Stimulated activated CD4-positive, alpha-beta T cell treated with anti-CD3 and anti-CD28 coated beads, TNF-alpha, amount 100 ng/mL, for 4 hours (primary cell): Measurements from ENCODE around the gene CHPT1.
"Not testable (repeated sequence)": the region's sequence is repeated elsewhere in the genome, so short reads cannot be mapped to it uniquely, and the experiment has no call there.

Experiments
- DNase-seq, 3 experiments: peaks; one replicate each; pipeline ENCODE4 v3.0.0-alpha.2; 2020; ENCODE audit warnings: low read depth in 3 of 3

Gene CHPT1

DNA sequence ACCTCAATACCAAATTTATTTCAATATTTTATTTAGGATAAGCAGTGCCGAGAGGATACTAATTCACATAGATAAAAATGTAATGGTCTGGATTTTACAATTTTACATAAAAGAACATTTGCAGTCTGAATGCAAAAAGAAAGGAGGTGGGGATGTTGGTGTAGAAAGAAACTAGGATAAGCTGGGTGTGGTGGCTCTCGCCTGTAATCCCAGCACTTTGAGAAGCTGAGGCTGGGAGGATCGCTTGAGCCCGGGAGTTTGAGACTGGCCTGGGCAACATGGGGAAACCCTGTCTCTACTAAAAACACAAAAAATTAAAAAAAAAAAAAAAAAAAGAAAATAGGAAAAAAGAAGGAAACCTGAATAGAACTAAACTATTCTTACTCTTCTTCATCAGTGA lies 25.0 kb downstream of the CHPT1 start:
- no peak for DNase-seq

DNA sequence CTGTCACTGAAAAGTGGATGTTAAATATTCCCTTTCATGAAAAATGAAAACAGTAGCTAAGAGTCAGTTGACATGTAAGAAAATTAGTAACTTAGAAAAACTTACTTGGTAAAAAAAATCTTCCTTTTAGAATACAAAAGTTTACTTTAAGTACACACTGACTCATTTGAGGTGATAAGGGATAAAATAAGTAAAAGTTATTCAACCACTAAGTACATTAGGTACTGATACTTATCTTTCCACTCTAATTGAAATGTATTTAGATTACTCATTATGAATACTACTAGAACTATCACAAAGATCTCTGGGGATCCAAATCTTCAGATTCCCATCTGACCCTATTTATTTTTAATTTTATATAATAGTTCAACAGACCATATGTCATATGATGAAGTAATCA lies 29.7 kb downstream of the CHPT1 start:
- DNase-seq: no peak

DNA sequence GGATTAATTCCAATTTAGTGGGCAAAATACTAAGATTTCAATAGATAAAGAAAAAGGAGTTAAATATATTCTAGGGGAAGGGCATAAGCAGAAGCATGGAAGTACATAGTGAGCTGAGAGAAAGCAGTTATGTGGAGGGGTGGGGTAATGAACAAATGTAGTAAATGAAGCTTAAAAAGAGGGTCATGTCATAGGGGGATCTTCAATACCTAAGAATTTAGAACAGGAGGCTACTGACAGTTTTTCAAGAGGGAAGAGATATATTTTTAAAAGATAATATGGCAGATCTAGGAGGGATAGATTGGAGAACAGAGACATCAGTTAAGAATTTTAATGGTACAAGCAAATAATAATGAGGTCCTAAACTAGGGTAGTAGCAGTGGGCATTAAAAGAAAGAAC lies 32.4 kb downstream of the CHPT1 start:
- no peak for DNase-seq

DNA sequence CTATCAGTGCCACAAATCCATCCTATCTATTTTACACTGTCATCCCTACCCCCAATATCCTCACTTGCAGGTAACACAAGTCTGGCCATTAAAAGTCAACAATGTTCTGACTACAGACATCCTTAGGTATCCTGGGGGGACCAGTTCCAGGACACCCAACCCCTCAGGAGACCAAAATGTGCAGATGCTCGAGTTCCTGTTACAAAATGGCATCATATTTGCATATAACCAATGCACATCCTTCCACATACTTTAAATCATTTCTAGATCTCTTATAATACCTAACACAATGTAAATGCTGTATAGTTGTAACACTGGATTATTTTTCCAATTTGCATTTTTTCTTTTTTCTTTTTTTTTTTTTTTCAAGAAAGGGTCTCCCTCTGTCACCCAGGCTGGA lies 34.9 kb downstream of the CHPT1 start:
- DNase-seq: no peak

DNA sequence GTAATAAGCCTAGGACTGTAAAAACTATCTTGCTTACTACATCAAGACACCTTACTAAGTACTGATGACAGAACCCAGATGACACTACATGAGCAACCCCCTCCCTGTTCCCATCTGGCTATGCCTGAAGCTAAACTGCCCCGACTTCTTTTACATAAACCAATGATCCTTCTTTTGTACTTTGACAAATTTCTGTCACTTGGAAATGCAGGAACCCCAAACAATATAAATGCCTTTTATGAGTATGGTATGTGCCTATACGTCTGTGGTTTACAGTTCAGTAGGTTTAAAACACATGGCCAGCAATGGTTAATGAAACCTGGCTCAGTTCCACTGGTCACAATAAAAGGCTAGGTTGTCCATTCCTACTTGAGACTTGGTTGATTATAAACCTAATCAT lies 35.7 kb downstream of the CHPT1 start:
- no peak for DNase-seq

DNA sequence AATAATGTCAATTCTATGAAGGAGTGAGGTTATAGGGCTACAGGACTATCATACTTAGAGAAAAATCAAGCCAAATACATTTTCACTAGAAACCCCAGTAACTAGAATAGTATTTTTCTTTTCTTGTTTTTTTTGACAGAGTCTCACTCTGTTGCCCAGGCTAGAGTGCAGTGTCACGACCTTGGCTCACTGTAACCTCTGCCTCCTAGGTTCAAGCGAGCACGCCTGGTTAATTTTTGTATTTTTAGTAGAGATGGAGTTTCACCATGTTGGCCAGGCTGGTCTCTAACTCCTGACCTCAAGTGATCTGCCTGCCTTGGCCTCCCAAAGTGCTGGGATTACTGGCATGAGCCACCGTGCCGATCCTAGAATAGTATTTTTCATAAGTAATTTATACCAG lies 37.0 kb downstream of the CHPT1 start:
- not testable (repeated sequence) for DNase-seq

DNA sequence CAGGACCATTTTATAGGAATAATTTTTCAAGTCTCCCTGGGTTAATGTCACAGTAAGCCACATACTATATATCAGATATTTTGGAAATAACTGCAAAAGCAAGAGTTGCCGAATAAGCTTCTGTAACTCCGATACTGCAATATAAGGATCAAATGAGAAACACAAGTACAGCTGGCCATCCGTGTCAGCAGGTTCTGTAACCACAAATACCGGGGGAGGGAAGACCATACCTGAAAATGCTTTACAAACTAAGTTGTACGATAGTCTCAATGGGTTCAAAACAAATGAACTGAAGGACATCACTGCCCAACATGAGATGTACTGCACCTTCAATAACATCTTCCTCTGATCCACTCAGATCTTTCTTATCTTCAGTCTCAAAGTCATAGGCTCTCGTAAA lies 40.0 kb downstream of the CHPT1 start:
- no peak for DNase-seq

DNA sequence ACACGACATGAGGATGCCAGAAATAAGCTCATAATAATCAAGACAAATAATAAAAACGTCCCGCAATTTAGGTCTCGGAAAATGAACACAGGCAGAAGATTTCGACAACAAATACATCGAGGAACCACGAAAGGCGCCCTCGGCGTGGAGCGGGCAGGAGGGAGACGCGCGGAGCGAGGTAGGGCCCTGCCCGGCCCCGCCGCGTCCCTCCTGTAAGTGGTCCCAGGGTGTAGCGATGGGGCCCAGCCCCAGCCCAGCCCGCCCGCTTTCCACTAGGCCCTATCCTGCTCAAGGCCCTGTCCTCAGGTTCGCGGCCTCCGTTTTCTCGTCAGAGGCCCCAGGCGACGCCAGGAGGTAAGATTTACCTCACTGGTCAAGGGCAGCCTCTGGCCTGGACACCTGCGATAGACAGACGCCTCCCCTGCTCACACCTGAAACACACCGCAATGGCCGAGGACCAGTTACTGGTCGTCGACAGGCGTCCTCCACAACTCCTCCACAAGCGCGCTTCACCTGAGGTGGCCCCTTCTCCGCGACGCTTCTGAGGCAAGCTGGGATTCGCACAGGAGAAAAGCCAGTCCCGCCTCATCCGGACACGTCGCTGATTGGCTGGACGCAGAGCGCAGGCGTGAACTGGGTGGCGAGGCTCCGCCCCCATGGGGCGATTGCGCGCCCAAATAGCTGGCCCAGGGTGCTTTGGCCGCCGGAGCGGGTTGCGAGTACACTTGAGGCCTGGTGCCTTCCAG lies 41.7 kb downstream of the CHPT1 start, which contains the start of gene SYCP3:
TSS of gene SYCP3 (minus strand) at position 543 of the 746 bp plus-strand sequence. CDS start 1,527 bp downstream, outside the sequence.
- no peak for DNase-seq

DNA sequence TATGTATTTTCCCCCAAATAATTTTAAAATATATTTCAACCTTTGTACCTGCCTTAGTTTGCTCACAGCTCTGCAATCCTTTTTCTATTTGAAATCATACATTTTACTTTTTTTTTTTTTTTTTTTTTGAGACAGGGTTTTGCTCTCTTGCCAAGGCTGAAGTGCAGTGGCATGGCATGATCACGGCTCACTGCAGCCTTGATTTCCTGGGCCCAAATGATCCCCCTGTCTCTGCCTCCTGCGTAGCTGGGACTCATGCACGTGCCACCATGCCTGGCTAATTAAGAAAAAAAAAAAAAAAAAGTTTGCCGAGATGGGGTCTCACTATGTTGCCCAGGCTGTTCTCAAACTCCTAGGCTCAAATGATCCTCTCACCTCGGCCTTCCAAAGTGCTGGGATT lies 43.1 kb downstream of the CHPT1 start:
- DNase-seq: no peak

DNA sequence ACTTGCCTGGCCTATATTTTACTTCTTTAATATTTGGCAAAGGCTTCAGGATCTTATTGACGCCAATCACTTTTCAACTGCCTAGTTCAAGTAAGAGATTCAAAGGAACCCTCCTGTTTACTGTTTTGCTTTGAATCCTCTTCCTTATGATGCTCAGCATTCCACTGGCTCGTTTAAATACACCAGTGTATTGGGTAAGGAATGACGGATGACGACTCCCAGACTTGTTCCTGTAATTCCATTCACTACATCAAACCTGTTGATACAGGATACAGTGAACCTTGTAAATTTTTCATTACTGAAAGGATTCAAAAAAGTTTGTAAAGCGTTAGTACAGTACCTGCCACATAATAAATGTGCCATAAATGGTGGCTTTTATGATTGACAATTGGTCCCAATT lies 43.5 kb downstream of the CHPT1 start:
- no peak for DNase-seq

DNA sequence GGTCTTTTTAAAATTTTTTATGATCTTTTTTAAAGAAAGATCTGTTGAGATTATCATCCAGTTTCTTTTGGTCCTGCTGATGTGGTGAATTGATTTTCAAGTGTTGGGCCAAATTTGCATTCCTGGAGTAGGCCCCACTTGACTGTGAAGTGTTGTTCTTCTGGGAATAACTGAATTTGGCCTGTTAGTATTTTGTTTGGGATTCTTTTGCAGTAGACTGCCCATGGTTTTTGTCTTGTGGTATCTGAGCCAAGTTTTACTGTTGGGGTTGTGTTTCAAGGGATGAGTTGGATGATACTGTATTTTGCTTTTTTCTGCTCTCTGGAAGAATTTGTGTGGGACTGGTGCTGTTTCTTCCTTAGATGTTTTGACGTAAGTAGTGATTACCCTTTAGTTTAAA lies 45.8 kb downstream of the CHPT1 start:
- DNase-seq: no peak

DNA sequence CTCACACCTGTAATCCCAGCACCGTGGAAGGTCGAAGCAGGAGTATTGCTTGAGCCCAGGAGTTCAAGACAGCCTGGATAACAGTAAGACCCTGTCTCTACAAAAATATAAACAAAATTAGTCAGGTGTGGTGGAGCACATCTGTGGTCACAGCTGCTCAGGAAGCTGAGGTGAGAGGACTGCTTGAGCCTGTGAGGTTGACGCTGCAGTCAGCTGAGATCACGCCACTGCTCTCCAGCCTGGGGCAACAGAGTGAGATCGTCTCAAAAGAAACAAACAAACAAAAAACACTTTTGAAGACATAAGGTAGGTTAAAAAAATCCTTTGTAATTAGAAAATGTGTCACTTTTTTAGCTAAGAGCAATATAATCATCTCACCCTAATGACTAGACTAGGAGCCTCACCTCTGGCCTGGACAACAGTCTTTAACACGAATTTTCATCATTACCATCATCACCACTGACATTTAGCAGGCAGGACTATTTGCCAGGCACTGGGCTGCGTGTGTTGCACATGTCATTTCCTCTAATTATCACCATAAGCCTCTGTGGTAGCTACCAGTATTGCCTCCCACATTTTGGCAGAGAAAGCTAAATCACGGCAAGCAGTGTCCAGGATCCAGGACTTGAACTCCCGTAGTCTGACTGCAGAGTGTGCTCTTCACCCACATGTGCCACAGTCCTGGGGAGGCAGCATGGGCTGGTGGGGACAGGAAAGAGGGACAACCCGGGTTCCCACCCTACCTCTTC lies 46.5 kb downstream of the CHPT1 start:
- no peak for DNase-seq

DNA sequence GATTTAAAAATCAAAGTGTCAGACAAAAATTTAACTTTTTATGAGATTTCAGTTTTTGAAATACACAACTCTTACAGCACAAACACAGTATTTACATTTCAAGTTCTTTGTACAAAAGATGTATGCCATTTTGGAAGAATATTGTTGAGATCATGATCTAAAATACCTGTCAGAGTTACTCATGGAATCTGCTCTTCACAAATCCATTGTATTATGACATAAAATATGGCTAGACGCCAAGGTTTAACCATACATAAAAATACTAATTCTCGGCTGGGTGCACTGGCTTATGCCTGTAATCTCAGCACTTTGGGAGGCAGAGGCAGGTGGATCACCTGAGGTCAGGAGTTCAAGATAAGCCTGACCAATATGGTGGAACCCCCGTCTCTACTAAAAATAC lies 48.0 kb downstream of the CHPT1 start:
- no peak for DNase-seq

DNA sequence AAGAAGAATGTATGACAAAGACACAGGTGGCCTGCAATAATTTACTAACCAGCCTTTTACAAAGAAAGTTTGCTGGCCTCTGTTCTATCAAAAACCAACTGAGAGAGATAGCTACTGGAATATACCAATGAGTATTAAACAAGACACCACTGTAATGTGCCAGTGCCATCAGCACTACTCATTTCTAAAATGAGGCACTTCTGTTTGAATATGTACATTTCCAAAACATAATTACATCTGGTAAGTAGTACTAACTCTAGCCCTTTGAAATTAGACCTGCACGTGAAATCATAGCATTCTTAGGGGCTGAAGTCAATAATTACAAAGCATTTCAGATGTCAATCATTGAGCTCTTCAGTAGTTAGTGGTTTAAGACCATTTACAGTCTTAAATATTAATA lies 48.8 kb downstream of the CHPT1 start:
- no peak for DNase-seq

DNA sequence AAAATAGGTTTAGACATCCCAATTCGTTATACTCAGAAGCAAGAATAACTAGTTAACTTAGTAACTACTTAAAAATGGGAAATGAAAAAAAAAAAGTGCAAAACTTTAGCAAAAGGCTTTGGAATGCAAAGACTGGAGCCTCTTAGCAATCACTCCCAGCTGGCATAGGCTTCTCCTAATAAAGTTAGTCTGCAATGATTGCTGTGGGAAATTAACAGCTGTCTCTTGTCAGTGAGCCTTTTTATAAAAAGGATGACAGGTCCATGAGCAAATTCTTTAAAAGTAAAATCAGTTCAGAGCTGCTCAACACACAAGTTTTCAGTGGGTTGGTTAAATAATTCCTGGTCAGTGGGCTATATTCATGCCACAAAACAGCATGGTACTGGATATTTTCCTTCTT lies 49.2 kb downstream of the CHPT1 start:
- DNase-seq: no peak

DNA sequence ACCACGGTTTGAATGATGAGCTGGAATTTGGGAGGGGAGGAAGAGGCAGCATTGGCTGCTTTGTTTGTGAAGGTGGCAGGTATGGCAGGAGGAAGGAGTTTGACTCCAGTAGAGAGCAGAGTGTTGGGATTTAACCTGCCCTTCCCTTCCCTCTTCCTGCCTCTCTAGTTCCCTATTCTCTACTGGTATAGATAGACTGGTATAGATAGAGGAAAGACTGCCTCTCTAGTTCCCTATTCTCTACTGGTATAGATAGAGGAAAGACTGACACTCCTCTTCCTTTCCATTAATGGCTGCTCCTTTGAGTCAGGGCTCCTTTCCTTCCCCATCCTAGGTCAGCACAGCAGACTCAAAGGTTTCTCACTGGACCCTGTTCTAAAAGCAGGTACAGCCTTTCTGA lies 50.3 kb downstream of the CHPT1 start:
- DNase-seq: no peak

DNA sequence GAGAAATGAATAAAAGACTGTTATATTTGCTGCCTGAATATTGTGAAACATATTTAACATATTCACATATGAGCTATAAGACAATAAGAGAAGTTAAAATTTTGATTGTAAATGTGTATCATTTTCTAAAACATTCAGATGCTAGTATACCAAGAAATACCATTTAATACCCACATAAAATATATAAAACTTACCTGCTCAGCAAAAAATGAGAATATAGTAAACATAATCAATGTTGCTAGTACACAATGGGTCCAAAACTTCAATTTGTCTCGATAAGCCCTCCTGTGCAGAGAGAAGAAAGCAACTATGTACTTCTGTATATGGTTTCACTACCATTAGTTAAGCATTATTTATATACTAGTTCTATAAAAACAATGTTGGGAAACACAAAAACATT lies 51.5 kb downstream of the CHPT1 start:
- no peak for DNase-seq

DNA sequence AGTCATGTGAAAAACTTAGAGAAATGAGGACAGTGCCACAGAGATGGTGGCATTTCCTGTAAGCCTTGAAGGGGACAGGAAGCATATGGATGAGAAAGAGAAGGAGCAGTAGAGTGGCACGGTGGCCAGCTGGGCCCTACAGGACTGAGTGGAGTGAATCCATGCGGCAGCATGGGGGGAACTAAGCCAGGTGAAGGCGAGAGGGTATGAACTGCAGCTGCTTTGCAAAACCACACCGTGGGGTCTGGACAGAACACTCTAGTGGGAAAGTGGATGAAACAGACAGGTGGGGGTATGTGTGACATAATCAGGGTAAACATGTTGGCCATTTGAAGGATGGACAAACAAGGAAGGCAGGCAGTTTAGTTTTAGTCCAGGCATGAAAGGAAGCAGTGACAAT lies 52.2 kb downstream of the CHPT1 start:
- DNase-seq: no peak

DNA sequence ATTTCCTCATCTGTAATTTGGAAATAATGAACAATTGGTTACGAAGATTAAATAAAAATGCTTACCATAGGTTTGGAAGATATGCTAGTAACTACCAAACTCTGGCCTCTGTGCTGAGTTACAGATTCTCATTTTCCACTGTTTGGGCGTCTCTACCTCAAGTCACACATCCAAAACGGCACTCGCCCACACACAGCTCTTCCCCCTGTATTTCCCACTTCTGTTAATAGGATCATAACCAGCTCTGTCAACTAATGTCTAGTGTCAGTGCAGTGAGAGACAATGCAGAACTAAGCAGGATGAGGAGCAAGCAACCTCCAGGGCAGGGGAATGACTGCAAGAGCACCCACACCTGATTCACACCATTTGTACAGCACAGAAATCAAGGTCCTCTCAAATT lies 52.7 kb downstream of the CHPT1 start:
- DNase-seq: no peak

DNA sequence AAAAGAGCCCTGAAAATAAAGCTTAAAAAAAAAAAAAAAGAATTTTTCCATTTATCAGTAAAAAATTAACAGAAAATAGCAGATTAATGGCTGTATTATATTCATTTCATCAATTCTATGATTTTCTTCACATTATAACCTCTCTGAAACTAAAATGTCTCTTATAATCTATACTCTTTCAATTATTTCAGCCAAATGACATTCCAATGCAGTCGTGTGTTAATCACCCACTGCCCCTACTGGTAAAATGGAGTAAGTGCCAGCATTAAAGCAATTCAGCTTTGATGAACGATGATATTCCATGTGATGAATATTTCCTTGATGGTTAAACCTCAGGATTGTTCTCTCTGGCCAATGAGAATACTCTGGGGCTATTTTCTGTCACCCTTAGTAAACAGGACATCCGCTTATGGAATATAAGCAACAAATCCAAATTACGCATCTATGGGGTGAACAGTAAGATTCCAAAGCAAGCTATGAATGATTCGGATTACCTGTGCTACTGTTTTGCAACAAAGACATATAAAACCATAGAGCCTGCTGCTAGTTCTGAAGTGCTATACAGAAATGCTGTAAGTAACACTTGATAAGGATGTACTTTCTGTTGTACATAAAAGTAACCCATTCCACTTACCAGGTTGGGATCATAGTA lies 62.1 kb downstream of the CHPT1 start:
- DNase-seq: no peak

DNA sequence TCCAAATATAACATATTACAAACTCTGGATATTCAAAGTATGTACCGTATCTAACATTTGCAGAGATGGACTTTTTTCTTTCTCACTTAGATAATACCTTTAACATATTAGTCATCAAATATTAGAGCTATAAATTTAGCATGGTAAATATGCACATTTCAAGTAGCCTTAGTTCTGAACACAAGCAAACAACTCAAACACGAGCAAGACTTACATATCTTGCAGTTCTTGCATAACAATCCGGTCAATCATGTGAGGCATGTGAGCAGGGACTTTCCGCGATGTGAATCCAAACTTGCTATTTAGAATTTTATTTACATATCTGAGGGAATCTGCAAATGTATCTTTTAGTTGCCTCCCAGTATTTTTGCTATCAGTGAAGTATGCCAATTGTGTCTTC lies 63.9 kb downstream of the CHPT1 start:
- no peak for DNase-seq

DNA sequence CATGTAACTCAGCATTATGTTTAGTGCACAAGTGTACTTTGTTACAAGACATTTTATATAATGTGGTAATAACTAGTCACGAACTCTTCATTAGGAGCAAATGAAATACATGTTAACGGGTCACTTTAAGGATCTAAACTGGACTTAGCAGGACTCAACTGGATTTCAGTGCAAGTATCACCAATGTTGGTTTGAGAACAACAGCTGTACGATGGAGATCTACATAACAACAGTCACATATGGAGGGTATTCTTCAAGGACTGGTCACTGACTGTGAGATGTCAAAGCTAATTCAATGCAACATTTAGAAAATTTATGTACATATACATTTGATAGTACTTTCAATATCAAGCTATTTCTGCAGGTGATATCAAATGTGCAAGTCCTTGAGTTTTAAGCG lies 64.3 kb downstream of the CHPT1 start:
- DNase-seq: no peak
